ENCODE results near the gene DUSP8.
"Not testable (repeated sequence)": the region's sequence is repeated elsewhere in the genome, so short reads cannot be mapped to it uniquely, and the experiment has no call there.

DUSP8 gene

DNA sequence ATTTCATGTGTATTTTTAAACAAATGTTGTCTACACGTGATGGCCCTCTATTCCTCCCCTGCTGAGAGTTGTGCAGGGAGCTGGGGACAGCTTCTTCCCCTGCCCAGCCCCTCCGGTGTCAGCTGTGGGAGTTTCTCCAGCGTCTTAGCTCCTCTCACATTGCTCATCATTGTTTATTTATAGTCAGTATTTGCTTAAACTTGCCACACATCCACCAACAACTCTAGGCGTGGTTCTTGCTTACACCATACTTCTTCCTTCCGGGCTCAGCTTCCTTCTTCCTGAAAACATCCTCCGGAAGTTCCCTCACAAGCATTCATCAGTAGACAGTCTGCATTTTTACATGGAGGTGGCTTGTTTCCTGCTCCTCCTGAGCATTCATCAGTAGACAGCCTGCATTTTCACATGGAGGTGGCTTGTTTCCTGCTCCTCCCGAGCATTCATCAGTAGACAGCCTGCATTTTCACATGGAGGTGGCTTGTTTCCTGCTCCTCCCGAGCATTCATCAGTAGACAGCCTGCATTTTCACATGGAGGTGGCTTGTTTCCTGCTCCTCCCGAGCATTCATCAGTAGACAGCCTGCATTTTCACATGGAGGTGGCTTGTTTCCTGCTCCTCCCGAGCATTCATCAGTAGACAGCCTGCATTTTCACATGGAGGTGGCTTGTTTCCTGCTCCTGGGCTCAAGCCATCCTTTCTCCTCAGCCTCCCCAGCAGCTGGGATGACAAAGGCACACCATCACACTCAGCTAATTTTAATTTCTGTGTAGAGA is 17.3 kb upstream of the DUSP8 start:
- peak; percentile 69 to 89 (median 78) for DNase-seq

DNA sequence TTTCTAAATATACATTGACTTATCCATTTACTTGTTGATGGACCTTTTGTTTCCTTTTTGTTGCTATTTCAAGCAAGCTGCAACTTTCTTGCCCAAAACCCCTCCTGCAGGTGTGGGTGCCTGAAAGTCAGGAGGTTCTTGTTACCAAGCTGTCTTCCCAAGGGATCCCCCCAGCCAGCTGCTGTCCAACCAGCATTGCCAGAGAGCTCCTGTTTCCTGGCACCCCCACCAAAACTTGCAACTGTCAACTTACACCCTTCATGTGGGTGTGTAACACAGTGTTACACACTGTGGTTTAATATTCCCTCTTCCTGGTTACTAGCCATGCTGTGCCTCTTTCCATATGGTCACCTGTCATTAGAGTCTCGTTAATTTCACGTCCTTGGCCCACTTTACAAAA is 14.6 kb upstream of the DUSP8 start:
- no peak for DNase-seq

DNA sequence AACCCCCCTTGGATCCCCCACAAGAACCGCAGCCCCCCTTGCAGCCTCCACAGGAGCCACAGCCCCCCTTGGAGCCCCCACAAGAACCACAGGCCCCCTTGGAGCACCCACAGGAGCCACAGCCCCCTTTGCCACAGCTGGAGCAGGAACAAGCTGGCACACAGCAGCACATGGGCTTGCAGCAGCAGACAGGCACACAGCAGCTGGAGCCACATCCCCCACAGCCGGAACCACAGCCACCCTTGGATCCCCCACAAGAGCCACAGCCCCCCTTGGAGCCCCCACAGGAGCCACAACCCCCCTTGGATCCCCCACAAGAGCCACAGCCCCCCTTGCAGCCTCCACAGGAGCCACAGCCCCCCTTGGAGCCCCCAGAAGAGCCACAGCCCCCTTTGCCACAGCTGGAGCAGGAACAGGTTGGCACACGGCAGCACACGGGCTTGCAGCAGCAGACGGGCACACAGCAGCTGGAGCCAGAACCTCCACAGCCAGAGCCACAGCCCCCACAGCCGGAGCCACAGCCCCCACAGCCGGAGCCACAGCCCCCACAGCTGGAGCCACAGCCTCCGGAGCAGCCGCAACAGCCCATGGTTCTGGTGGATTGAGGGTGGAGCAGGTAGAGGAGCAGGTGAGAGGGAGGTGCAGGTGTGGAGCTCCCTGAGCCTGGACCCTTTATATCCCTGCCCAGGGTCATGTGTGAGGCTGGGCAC is 12.7 kb upstream of the DUSP8 start, which contains the start of gene KRTAP5-1:
Gene KRTAP5-1, minus strand, starts transcription at position 623 of the 710 bp plus-strand sequence. Its CDS starts 34 bp downstream, at position 589.
- DNase-seq: not testable (repeated sequence)

DNA sequence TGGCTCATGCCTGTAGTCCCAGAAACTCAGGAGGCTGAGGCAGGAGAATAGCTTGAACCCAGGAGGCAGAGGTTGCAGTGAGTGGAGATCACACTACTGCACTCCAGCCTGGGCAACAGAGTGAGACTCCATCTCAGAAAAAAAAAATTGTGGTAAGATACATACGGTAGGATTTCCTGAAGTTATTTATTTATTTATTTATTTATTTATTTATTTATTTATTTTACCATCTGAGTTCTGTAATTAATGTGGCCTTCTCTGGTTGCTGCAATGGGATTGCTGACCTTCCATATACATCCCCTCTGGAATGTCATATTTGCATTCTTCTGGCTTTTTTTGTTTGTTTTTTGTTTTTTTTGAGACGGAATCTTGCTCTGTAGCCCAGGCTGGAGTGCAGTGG is 10.8 kb upstream of the DUSP8 start:
- not testable (repeated sequence) for DNase-seq

DNA sequence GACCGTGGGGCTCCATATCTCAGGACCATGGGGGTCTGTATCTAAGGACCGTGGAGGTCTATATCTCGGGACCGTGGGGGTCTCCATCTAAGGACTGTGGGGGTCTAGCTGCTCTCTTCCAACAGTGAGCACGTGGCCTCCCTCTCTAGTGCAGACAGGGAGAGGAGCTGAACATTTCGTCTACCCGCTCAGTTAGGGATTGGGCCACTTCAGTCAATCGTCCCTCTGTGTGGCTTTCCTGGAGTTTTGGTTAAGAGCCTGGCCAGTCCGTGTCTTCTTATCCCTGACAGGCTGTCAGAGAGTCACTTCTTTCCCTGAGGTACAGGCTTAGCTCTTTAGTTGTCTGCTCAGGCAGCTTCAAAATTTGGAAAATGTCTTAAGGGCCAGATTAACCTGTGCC is 9.9 kb upstream of the DUSP8 start:
- DNase-seq: no peak

DNA sequence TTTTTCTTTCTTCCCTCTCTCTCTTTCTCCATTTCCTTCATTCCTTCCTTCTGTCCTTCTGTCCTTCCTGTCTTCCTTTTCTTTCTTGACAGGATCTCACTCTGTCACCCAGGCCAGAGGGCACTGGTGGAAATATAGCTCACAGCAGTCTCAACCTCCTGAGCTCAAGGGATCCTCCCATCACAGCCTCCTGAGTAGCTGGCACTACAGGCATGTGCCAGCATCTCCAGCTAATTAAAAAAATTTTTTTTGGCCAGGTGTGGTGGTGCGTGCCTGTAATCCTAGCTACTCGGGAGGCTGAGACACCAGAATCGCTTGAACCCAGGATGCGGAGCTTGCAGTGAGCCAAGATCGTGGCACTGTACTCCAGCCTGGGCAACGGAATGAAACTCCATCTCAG is 4.8 kb upstream of the DUSP8 start:
- DNase-seq: no peak

DNA sequence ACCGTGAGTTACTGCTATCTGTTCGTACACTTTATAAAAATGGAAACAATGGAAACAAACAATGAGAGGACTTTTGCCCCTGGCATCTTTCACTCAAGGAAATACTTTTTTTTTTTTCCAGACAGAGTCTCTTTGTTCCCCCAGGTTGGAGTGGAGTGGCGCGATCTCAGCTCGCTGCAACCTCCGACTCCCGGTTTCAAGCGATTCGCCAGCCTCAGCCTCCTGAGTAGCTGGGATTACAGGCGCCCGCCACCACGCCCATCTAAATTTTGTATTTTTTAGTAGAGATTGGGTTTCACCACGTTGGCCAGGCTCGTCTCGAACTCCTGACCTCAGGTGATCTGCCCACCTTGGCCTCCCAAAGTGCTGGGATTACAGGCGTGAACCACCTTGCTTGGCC is 3.7 kb upstream of the DUSP8 start:
- not testable (repeated sequence) for DNase-seq

DNA sequence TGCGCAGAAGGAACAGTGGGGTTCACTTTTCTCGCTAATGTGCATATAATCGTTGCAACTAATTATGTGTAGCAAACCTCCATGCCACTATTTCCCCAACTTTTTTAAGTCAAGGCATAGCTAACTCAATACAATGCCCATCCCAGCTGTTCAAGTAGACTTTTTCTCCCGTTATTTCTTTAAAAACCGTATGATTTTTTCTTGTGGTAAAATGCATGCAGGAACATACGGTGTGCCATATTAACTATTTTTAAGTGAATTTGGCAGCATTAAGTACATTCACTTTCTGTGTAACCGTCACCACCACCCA is 2.8 kb upstream of the DUSP8 start:
- no peak for DNase-seq

DNA sequence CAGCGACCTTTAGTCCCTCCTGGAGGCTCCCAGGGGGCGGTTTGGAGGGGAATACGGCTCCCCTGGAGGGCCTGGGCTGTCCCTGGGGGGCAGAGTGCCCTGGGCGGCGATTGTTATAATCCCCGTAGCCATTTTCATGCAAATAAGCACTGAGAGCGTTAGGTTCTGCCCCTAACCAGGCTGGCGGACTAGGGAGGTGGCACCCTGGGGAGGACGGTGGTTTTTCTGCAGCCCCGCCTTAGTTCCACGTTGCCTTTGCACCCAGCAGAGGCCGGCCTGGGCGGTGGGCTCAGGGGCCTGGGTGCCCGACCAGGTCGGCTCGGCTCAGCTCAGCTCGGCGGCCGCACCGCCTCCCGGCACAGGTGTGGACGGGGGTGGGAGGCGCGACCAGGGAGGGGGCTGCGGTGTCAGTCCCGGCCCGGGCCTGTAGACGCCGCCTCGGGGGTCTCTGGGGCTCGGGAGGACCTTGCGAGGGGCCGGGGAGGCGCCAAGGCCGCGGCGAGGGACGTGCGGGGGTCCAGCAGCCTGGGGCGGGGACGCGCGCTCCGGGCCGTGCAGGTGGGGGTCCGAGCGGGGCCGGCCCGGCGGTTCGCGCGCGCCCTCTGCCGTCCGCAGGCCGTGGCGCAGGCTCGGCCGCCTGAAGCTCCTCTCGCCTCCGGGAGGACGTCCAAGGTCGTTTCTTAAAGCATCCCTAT is 2.3 kb upstream of the DUSP8 start:
- peak; percentile 47 to 73 (median 66) for DNase-seq

DNA sequence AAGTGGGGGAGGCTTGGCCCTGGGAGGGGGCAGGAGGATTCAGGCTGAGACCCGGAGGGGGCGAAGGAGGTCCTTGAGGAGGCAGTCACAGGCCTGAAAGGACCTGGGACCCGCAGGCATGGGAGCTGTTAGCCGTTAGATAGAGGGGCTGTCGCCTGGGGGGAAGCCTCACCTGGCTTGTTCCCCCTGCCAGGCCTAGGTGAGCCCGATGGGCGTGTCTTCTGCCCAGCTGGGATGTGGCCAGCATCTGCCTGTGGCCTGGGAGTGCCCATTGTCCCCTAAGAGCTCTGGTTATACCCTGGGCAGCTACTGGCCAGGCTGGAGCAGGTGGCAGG is 1.8 kb upstream of the DUSP8 start:
- no peak for DNase-seq

DNA sequence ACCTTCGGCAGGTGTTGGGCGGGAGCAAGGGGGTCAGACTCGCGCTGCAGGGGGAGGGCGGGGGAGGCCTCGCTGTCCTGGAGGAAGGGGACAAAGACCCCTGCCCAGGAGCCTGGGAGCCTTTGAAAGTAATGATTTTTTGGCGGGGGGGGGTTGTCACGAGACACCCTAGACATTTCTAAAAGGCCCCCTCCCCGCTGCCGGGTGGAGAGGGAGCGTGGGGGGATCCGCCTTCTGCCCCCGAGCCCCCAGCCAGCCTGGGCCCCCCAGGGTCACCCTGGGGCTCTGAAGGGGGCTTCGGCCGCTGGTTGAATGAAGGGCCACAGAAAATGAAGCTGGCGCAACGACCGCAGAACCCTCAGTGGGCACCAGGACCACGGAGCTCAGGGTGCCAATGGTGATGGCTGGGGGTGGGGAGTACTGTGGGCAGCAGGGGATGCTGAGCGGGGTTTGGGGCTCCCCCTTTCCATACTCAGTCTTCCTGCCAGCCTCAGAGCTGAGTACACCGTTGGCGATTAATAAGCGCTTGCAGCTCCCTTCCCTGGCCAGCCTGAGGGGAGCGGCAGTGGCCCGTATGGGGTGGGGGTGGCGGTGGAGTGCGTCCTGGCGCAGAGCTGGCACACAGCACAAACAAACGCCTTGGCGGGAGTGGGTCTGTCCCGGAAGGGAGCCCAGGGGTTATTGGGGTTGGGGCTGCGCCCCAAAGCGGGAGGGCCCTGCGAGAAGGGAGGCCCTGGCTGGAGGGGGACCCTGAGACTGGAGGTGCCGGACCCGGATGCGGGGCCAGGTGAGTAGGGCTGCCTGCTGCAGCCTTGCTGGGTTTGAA is 1.2 kb upstream of the DUSP8 start:
- DNase-seq: no peak

DNA sequence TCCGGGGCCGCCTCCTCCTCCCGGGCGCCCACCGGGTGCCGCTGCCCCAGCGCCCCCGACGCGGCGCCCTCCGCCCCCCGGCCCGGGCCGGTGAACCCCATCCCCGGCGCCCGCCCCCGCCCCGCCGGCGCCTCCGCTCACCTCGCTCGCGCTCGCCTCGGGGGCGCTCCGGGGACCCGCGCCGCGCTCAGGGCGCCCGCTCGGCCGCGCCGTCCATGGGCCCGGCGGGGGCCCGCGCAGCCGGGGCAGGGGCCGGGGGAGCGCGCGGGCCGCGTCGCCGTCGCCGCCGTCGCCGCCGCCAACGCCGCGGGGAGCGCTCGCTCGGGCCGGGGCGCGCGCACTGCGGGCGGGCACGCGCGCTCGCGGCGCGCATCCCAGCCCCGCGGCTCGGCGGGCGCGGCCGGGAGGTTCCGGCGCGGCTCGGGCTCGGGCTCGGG is 293 bp downstream of the DUSP8 start:
- no peak for DNase-seq

DNA sequence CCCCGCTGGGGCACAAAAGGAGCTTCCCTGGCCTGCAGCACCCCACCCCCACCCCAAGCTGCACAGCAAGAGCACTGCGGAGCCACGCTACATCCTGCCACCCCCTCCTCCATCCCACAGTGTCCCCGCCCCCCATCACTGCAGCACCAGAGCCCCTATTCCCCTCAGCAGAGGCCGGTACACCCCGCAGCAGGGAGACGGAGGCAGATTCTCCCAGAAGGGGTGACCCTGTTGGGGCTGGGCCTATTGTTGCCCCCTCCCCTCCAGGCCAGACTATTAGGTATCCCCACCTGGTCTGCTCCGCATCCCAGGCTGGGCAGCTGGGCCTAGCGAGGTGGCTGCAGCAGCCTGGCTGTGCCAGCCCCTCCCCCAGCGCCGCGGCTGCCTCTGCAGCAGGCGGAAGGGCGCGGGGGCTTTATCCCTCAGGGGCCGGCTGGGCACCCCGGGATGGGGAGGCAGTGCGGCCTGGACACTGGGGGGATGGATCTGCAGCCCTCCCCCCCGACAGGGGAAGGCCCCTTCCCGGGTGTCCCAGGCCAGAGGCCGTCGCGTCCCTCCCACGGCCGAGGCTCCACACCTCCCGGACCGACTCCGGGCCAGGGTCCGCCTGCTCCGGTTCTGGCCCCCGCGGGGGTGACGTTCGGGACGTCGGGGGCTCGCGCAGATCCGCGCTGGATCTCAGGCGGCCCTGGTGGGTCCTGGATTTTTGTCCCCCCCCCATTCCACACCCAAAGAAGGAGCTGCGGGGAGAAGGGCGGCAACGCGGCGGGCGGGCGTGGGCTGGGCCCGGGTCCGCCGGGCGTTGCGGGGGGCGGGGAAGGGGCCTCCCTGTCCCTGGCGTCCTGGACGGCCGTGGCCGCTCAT is 943 bp downstream of the DUSP8 start:
- DNase-seq: no peak

DNA sequence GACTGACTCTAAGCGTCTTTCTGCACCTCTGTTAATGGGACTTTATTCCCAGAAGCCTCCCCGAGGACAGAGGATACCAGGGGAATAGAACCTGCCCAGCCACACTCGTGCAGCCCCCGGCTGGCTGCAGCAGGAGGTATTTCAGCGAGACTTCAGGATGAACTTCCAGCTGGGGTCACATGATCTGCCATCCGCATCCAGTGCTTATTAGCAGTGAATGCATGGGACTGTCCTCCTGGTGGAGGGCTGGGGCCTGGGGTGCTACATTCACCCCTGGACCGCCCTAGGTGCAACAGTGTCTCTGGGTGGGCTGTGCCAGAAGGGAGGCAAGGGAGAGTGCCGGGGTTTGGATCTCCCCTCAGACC is 1.6 kb downstream of the DUSP8 start:
- no peak for DNase-seq

DNA sequence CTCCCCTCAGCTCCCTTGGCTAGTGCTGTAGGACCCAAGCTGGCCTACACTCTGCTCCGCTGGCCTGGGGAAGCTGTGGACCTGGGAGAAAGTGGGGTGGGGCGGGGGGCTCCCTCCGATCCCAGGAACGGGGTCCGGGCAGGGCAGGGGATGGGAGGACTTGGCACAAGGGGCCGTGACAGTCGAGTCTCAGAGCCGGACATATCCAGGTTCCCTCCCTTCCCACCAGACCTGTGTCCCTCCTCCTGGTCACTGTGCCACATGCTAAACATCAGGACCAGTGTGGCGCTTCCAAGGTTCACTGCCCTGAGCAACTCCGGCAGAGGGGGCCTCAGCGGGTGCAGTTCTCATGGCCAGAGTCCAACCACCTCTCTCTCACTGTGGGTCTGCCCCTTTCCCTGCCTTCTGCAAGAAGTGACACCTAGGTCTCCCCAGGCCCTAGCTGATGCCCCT is 2.0 kb downstream of the DUSP8 start:
- DNase-seq: no peak

DNA sequence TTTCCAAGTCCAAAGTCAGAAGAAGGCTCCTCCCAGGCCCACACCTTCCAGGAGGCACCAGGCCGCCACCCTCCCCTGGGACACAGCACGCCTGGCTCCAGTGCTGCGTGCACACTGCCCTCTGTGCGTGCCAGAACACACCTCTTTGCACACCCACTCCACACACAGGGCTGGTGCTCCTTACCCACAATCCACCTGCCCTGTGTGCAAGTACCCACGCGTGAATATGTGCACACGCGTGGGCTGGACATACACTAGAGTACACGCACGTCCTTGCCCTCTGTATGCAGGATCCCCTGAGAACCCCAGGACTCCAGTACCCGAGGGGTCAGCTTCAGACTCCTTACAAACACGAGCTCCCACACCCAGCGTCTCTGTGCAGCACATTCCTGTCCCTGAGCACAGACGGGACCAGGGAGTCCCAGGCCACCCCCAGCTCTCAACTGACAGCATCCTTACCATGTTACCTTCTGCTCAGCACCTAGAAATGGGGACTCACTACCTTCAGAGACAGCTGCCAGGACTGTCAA is 2.8 kb downstream of the DUSP8 start:
- no peak for DNase-seq

DNA sequence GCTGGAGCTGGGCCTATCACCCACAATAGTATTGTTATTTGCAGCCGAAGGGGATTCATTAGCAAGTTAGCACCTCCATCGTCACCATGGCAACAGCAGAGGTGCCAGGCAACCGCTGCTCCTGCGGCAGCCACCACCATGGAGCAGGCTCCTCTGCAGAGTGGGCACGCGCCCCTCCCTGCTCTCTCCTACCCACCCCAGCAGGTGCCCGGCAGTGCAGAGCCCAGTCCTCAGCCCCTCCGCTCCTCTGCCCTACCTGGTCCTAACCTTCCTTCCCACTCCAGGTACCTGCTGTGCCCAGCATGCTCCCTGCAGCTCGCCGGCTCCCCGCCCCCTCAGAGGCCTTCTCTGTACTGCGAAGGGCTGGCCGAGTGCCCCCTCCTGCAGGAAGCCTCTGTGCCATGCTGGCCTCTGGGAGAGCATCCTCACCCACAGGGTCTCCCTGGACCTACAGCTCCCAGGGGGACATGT is 3.6 kb downstream of the DUSP8 start:
- DNase-seq: no peak

DNA sequence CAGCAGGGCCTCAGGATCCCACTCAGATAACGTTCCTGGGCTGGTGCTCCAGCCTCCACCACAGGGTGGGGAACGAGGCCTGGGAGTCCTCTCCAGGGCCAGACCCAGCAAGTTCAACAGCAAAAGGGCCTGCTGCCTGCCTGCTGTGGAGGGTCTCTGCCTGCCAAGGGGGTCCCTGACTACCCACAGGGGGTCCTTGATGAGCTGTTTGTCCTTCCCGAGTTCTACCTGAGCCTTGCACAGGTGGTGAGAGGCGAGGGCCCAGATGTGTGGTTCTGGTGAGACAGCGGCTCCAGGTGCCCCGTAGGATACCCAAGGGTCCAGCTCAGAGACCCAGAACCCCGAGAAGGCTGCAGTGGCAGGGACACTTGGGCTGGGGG is 4.4 kb downstream of the DUSP8 start:
- no peak for DNase-seq

DNA sequence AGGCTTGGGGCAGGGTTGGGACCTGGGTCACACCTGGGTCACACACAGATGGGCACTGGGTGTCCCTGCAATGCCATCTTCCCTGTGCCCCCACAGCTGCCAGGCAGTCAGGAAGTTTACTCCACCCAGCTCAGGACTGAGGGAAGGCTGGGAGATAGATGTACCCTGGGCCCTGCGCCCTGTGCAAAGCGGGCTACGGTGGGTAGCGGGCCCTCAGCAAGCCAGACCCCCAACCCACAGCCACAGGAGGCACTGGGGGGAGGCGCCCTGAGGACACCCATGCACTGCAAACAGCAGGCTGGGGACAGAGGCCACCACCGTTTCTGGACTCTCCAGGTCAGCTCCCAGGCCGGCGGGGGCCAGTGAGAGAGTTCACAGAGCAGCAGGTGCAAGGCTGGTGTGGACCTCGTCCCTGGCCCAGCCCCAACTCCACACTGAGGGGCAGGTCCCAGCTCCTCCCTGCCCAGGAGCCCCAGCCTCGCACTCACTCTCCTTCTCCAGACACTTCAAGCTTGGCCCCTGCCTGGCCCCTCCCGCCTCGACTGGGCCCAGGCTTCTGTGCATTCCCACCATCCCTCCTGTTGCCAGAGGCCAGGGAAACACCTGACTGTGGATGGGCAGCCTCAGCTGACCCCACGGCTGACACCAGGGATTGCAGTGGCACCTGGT is 4.9 kb downstream of the DUSP8 start:
- peak in 1 of 4 experiments; percentile 0 for DNase-seq

DNA sequence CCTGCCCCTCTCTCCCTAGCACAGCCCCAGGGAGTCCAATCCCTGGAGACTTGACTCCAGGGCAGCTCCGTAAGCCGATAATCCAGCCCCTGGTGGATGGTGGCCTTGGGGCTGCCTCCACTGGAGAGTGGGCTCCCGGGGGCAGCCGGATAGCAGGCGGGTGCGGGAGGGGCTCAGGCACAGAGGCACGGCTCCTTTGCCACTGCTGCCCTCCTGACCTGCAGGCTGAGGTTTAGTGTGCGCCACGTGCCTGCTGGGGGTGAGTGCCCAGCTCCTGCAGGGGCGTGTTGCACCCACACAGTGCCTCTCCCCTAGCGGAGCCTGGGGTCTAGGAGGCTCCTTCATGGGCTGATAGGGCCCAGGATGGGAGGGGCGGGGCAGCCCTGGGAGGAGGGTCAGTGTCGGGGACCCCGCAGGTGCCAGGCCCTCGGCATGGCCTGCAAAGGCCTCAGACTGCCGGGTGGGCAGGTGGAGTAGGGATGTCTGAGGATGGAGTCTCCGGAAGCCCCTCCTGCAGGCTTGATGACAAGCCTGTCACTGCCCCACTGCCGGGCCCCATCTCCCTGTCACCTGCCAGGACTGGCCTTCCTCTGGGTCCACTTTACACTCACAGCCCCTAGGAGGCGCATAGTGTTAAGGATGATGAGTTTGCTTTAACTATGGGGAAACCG is 5.6 kb downstream of the DUSP8 start:
- peak in 1 of 4 experiments; percentile 2 for DNase-seq
